ENCODE measurements around the gene PDZD7.

Gene PDZD7

DNA sequence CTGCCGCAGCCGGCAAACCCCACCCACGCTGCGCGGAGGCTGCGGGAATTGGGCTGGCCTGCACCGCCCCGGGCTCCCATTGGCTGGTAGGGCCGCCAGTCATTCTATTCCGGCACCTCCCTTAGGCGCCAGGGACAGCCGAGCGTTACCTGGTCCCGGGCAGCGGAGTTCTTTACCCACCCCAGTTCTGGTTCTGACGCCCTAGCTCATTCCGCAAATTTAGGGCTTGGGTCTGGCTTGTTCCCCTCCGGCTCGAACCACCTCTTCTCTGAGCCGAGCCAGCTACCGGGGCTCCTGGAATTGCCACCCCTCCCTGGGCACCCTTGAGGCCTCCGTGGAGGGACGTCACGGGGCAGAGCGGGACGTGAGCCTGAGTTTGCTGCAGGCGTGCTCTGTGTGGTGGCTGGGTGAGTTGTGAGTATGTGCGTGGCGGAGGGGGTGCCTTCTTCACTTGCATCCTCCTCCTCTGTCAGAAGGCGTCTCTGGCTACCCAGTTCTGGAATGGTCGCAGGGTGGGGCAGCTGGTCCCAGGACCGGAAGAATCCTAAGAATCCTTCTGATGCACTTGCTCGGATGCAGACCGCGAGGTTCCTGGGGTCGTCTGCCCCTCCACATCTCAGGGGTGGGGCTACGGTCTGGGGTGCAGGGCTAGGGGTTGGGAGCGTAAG, at the start of gene PDZD7, which contains the start of gene SFXN3:
Gene PDZD7 (minus strand): TSS at position 2 of the 668 bp plus-strand sequence. CDS start 910 bp downstream, outside the sequence.
Gene SFXN3 (plus strand): TSS at position 107 of the 668 bp plus-strand sequence. CDS start 3,461 bp downstream, outside the sequence.
- POLR2A ChIA-PET = interaction anchor here (1.0 to 2.6 kb wide), 8 partner anchors 9 to 119 kb away, joined by 3 to 29 read pairs (median 8); partner anchors contain the start of genes KAZALD1 and SLF2
- no peak for TF ChIP-seq ZNF830 (tag by site-specific recombination; IDR thresholded peaks at IDR 0.05; ENCODE audit: low read depth)
- no peak for TF ChIP-seq ZNF221 (tag by site-specific recombination; IDR thresholded peaks at IDR 0.05; ENCODE audit: borderline replicate concordance)
- no peak for TF ChIP-seq ZNF146 (tag by site-specific recombination; IDR thresholded peaks at IDR 0.05)
- TF ChIP-seq BCL11A (tag by site-specific recombination; IDR thresholded peaks at IDR 0.05; ENCODE audit: low read depth) = no peak
- TF ChIP-seq ZNF600 (tag by site-specific recombination; IDR thresholded peaks at IDR 0.05) = peak; percentile 99
- peak; percentile 83 for TF ChIP-seq ZNF335 (tag by site-specific recombination; conservative IDR thresholded peaks at IDR 0.05)
- no peak for TF ChIP-seq SCRT1 (tag by site-specific recombination; IDR thresholded peaks at IDR 0.05; ENCODE audit: borderline replicate concordance)
- TF ChIP-seq ZBTB20 (tag by site-specific recombination; IDR thresholded peaks at IDR 0.05) = peak; percentile 95
- TF ChIP-seq, protein P1, sequence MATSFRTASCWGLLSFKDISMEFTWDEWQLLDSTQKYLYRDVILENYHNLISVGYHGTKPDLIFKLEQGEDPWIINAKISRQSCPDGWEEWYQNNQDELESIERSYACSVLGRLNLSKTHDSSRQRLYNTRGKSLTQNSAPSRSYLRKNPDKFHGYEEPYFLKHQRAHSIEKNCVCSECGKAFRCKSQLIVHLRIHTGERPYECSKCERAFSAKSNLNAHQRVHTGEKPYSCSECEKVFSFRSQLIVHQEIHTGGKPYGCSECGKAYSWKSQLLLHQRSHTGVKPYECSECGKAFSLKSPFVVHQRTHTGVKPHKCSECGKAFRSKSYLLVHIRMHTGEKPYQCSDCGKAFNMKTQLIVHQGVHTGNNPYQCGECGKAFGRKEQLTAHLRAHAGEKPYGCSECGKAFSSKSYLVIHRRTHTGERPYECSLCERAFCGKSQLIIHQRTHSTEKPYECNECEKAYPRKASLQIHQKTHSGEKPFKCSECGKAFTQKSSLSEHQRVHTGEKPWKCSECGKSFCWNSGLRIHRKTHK (tag by site-specific recombination; IDR thresholded peaks at IDR 0.05) = no peak
- no peak for TF ChIP-seq ZNF670 (tag by site-specific recombination; IDR thresholded peaks at IDR 0.05; ENCODE audit: low read depth)
- peak; percentile 93 for TF ChIP-seq SP2 (tag by site-specific recombination; IDR thresholded peaks at IDR 0.05)
- no peak for TF ChIP-seq ZNF510 (tag by site-specific recombination; IDR thresholded peaks at IDR 0.05; ENCODE audit: insufficient replicate concordance)
- no peak for TF ChIP-seq YY2 (tag by site-specific recombination; IDR thresholded peaks at IDR 0.05)
- TF ChIP-seq GLIS2 (tag by site-specific recombination; IDR thresholded peaks at IDR 0.05) = peak; percentile 69; the same call in 1 of the 2 replicates
- 0 out of 2 replicates have a peak, but pooled peaks have one; percentile 9 for TF ChIP-seq ZNF76 (tag by site-specific recombination; IDR thresholded peaks at IDR 0.05; ENCODE audit: borderline replicate concordance, low read depth)
- TF ChIP-seq, protein P2, sequence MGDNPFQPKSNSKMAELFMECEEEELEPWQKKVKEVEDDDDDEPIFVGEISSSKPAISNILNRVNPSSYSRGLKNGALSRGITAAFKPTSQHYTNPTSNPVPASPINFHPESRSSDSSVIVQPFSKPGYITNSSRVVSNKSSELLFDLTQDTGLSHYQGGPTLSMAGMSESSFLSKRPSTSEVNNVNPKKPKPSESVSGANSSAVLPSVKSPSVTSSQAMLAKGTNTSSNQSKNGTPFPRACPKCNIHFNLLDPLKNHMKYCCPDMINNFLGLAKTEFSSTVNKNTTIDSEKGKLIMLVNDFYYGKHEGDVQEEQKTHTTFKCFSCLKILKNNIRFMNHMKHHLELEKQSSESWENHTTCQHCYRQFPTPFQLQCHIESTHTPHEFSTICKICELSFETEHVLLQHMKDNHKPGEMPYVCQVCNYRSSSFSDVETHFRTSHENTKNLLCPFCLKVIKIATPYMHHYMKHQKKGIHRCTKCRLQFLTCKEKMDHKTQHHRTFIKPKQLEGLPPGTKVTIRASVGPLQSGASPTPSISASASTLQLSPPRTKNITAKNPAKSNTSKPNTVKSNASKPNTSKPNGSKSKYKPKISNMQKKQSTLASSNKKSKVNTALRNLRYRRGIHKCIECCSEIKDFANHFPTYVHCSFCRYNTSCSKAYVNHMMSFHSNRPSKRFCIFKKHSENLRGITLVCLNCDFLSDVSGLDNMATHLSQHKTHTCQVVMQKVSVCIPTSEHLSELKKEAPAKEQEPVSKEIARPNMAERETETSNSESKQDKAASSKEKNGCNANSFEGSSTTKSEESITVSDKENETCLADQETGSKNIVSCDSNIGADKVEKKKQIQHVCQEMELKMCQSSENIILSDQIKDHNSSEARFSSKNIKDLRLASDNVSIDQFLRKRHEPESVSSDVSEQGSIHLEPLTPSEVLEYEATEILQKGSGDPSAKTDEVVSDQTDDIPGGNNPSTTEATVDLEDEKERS (tag by site-specific recombination; IDR thresholded peaks at IDR 0.05) = no peak
- peak; percentile 89 for TF ChIP-seq ZFHX2 (tag by site-specific recombination; conservative IDR thresholded peaks at IDR 0.05)
- TF ChIP-seq ZNF223 (tag by site-specific recombination; IDR thresholded peaks at IDR 0.05) = peak; percentile 30; the same call in 1 of the 2 replicates
- TF ChIP-seq, protein P3, sequence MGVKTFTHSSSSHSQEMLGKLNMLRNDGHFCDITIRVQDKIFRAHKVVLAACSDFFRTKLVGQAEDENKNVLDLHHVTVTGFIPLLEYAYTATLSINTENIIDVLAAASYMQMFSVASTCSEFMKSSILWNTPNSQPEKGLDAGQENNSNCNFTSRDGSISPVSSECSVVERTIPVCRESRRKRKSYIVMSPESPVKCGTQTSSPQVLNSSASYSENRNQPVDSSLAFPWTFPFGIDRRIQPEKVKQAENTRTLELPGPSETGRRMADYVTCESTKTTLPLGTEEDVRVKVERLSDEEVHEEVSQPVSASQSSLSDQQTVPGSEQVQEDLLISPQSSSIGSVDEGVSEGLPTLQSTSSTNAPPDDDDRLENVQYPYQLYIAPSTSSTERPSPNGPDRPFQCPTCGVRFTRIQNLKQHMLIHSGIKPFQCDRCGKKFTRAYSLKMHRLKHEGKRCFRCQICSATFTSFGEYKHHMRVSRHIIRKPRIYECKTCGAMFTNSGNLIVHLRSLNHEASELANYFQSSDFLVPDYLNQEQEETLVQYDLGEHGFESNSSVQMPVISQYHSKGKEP (tag by site-specific recombination; IDR thresholded peaks at IDR 0.05) = no peak
- TF ChIP-seq ZBTB17 (tag by site-specific recombination; IDR thresholded peaks at IDR 0.05) = peak; percentile 93
- no peak for TF ChIP-seq ZBTB1 (tag by site-specific recombination; IDR thresholded peaks at IDR 0.05)
- TF ChIP-seq, protein P4, sequence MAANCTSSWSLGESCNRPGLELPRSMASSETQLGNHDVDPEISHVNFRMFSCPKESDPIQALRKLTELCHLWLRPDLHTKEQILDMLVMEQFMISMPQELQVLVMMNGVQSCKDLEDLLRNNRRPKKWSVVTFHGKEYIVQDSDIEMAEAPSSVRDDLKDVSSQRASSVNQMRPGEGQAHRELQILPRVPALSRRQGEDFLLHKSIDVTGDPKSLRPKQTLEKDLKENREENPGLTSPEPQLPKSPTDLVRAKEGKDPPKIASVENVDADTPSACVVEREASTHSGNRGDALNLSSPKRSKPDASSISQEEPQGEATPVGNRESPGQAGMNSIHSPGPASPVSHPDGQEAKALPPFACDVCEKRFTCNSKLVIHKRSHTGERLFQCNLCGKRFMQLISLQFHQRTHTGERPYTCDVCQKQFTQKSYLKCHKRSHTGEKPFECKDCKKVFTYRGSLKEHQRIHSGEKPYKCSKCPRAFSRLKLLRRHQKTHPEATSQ (tag by site-specific recombination; IDR thresholded peaks at IDR 0.05) = no peak
- no peak for TF ChIP-seq ZNF132 (tag by site-specific recombination; IDR thresholded peaks at IDR 0.05; ENCODE audit: borderline replicate concordance)
- TF ChIP-seq ZNF121 (tag by site-specific recombination; IDR thresholded peaks at IDR 0.05) = no peak
- no peak for TF ChIP-seq ZNF239 (tag by site-specific recombination; IDR thresholded peaks at IDR 0.05)
- no peak for TF ChIP-seq SP7 (tag by site-specific recombination; IDR thresholded peaks at IDR 0.05)
- peak; percentile 52 for TF ChIP-seq KLF1 (tag by site-specific recombination; IDR thresholded peaks at IDR 0.05)
- TF ChIP-seq, protein P5, sequence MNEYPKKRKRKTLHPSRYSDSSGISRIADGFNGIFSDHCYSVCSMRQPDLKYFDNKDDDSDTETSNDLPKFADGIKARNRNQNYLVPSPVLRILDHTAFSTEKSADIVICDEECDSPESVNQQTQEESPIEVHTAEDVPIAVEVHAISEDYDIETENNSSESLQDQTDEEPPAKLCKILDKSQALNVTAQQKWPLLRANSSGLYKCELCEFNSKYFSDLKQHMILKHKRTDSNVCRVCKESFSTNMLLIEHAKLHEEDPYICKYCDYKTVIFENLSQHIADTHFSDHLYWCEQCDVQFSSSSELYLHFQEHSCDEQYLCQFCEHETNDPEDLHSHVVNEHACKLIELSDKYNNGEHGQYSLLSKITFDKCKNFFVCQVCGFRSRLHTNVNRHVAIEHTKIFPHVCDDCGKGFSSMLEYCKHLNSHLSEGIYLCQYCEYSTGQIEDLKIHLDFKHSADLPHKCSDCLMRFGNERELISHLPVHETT (tag by site-specific recombination; IDR thresholded peaks at IDR 0.05) = no peak

More for the DNA sequence above, at the start of gene PDZD7, which contains the start of gene SFXN3:
- Histone ChIP-seq H3K36me3 (ENCODE audit: control insufficient read depth in 2 of 2, insufficient read depth in 1 of 2, low read length in 2 of 2) (peaks cover 0 to 7% of the 10 kb centered on the region in 2 experiments; a peak in 1 of 3 replicates), H3K27ac (ENCODE audit: extremely low read depth, low read depth, low read length) (peak within 1 kb of the TSS; percentile 64), H3K4me1 (ENCODE audit: control insufficient read depth, insufficient read depth, low read length) (peaks cover 20% of the 10 kb centered on the region), H3K4me3 (ENCODE audit: low read depth, low read length) (peak within 1 kb of the TSS; percentile 45), H3K9me3 (ENCODE audit: control insufficient read depth, insufficient read depth, low read depth, low read length) (no peaks in the 10 kb centered on the region)
- CTCF ChIA-PET = interaction anchor here (0.6 to 6.9 kb wide), 15 partner anchors 10 to 1613 kb away, joined by 3 to 129 read pairs (median 3); partner anchors contain the start of gene LZTS2
